Measurements from ENCODE around the gene CAMTA1. TPM values are rescaled to one million over a fixed set of nuclear protein-coding genes. Genes with fewer than 3 reads are reported as not detected.
A peak's percentile ranks its signal among the peaks of the same experiment; 100 is the strongest.

CAMTA1 gene
- total RNA-seq, 1 experiment from 2014 or later, result 105 TPM

DNA sequence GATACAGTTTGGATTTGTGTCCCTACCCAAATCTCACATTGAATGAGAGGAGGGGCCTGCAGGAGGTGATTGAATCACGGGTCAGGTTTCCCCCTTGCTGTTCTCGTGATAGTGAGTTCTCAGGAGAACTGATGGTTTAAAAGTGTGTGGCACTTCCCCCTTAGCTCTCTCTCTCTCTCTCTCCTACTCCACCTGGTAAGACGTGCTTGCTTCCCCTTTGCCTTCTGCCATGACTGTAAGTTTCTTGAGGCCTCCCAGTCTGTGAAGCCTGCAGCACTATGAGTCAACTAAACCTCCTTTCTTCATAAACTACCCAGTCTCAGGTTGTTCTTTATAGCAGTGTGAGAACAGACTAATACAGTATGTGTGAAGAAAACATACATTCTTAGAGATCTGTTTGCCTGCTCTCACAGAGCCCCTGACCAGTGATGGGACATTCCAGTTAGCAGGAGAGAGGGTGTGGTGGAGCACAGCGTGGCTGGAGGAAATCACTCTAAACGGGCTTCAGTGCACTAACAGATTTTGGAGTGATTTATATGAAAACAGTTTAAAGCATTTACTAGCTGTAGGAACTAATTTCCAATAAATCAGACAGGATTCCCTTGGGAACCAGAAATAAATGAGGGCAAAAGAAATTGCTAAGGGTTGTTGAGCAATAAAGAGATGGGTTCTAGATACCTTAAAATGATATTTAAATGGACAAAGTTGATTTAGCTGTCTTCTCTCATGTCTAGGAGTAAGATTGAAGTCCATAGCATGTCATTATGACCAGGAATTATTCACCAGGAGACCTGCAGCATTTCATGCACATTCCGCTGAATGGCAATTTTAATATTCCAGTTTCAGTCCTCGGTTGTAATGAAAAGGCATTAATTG lies 411.0 kb downstream of the CAMTA1 start:
- DNase-seq (ENCODE audit: low read depth), result no peak

DNA sequence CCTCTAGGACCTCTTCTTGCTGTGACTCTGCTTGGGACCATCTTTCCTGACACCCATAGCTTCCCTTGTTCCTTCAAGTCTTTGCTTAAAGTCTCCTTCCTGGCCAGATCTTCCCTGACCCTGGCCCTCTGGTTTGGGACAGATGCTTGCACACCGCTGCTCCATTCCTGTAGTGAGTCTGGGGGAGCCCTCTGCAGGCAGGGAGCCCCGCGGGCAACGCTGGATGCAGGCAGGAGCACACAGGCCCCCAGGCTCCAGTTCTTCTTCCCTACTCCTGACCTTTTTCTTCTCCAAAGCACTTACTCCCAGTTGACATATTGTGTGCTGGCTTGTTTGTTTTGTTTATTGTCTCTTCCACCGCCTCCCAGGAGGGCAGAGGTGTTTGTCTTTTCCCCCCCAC lies 413.4 kb downstream of the CAMTA1 start:
- DNase-seq (ENCODE audit: low read depth), result no peak

DNA sequence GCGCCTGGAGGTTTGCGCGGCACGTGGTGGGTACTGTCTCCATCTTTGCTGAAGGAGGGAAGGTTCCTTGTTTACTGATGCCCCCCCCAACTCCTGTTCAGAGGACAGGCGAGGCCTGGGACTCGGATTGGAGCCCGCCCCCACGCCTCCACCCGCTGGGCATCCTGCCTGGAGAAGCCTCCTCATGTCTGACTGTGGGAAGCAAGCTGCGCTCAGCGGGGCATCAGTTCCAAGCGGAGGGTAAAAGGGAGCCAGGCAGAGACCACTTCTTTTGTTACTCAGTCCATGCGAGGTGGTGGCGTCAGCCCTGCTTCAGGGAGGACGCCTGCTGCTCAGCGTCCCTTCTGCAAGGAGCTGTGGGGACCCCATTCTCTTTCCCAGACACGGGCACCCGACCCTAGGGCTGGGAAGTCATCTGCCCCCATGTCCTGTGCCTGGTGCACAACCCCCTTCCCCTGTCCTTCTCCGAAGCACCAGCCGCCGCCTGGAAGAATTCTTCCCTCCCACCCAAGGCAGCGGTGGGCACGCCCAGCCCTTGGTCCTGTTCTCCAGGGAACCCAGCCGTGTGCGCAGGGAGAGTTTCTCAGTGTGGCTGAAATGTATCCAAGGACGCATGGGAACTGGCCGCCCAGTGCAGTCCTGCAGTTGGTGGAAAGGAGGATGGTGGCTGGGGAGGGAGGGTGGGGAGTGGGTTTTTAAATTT lies 414.0 kb downstream of the CAMTA1 start:
- no peak for DNase-seq (ENCODE audit: low read depth)

DNA sequence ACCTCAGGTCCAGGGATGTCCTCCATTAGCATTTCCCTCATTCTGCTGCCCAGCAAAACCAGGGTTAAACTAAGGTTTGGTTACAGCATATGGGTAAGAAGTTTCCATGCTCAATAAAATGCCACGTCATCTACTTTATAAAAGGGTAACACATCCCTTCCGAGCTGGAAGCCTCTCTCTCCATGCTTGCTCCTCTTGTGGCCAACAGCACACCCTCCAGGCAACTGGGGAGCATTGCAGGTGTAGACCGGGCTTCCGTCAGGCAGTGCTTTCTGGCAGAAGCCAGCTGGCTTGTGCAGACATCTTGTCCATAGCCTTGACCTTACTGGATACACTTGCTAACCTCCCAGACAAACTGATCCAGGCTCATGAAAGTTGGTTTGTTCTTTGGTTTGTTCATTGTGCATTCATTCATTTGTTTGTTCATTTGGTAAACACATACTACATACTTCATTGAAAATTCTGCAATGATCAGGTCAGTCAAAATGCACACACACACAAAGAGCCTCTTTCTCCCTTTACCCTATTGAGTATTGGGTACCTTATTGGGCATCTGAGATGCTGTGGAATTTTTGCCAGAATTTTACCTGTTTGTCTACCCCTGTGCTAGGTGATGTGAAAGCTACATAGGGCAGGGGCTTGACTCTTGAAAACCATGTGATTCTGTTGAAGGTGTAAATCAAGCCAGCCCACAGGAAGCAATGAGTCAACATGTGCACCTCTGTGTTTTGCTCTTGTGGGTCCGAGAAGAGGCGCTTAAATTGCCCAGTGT lies 422.8 kb downstream of the CAMTA1 start:
- DNase-seq (ENCODE audit: low read depth), result peak; percentile 84

DNA sequence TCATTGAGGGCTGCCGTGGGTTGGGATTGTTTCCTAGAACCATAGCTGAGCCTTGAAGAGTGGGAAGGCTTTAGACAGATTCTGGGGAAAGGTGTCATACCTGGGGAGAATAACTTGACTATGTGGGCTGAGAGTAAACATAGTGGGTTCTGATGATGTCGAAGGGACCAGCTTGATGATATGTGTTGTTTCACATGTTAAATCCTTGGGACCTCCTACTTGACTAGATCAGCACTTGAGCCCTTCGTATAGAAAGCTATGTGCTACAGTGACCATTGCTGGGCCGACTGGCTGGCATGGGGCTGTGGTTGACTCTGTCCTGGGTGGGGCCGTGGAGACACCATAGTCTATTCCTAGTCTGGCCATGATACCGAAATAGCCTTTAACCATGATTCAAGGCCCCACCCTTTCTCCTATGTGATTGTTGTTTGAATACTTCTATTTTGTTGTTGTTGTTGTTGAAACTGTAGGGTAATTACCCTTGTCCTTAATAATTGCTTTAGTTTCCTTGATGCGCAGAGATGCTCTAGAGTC lies 423.5 kb downstream of the CAMTA1 start:
- DNase-seq (ENCODE audit: low read depth), result no peak

DNA sequence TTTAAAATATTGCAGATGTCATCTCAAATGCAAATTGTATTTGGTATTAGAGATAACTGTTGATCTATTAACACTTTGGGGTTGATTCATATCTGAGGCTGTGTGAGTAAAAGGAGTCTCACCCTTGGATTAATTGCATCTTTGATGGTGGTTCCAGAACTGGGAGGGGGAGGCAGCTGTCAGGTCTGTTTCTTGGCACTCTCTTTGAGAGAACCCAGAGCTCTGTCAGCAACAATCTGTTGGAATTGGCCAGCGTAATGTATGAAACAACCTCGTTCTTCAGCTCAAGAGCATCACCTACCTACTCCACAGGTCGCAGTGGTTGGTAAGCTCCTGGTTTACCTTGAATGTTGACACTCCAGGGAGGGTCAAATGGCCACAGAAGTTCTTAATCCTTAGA lies 424.1 kb downstream of the CAMTA1 start:
- DNase-seq (ENCODE audit: low read depth), result no peak

DNA sequence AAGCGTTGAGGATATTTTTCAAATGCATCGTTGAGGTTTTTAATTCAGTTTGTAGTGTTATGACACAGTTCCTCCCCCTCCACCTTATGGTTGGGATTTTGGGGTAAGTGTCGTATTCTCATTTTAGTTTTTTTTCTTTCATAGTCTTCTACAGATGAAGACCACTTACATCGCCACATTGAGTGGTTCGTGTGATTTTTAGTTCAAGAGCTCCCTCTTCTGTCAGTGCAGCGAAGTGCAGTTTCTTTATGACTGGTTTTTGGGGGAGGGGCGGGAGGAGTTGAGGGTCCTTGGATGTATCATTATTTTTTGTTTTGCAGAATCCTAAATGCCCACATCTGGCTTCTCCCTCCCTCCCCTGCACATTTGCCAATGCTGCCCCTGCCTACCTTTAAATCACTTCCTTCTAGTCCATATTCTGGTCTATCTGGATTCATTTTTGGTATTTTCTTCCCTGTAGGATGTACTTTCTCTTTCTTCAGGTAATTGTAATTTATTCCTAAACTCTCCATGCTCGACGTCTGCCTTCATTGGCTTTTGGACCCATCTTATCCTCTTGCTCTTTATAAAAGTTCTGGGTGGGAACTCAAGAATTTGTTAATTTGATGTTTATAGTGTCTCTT lies 433.1 kb downstream of the CAMTA1 start:
- peak; percentile 46 for DNase-seq (ENCODE audit: low read depth)

DNA sequence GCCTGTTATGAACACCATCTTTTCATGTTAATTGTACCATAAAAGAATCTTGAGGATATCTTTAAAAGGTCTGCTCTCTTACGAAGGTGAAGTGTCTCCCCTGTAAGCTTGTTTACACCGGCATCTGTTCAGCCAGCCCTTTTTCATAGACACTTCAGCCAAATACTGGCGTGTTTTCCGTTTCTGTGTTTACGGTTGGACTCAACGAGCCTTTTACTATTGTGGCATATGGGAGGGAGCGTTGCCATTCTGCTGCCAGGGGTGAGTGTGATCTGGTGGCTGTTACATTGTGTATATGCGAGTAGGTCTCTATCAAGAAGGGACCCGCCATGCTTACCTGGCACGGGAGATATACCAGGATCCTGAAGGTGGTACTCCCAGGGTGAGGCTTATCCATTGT lies 433.8 kb downstream of the CAMTA1 start:
- DNase-seq (ENCODE audit: low read depth), result no peak

DNA sequence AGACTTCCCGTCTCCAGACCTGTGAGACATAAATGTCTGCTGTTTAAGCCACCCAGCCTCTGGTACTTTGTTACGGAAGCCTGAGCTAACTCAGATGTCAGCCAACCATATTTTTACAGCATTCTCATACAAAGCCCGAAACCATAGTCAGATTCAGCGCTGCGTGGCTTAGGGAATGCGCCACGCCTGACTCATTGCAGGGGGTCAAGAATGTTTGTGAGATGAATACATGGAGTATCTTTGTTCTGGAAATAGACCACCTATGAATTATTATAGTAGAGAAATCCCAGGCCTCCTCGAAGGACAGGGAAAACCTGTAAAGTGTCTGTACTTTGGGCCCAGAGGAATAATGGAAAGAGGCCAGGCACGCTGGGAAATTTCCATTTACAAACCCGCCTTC lies 434.8 kb downstream of the CAMTA1 start:
- no peak for DNase-seq (ENCODE audit: low read depth)

DNA sequence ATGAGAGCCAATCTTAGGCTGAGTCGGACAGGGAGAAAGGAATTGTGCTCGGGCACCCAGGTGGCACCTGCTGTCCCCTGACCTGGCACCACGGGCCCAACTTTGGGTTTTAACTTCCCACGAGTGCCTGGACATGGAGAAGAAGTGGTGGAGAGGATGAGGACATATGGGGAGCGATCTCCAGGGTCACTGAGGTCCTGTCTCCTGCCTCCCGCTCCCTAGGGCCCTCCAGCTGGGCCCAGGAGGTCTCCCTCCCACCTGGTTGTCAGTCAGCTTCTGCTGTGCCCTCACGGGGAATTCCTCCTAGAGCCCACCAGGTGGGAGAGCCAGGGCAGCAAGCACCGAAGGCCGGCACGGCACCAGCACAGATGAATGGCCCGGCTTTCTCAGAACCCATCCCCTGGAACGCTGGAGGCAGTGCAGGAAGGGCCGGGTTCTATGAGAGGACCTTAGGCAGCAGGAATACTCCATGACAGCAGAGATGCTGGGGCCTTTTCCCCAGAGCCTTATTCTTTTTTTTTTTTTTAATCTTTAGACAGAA lies 435.5 kb downstream of the CAMTA1 start:
- no peak for DNase-seq (ENCODE audit: low read depth)

DNA sequence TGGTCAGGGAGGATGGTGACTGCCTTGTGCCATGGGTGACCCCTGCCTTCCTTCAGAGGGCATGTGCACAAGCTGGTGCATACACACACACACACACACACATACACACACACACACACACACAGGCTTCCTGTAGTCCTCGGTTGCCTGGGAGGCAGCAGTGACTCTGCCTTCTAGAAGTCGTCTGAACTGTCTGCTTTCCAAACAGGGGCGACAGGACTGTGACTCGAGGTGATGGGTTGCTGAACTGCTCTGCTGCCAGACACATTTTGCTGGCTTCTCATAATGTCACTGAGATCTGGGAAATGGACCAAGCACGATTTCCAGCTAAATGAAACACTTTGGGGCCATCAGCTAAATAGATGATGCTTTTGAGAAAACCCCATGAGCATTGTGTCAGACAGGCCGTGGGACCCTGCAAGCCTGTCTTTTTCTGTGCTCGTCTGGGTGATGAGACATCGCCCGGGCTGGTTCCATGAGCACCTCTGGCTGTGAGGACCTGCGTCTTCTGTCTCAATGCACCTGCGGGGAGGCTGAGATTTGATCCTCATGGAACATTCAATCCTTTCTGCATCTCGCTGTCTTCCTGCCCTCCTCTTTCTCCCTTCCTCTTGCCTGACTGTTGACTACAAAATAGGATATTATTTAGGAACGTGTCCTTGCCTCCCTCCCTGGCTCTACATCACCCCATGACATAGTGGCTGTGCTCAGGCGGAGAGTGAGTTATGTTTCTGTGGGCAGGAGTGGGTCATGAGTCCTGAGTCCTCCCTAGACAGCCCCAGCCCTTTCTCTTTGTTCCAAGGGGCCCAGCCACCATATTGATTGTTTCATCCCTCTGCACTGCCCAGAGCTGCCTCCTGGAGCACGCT lies 436.8 kb downstream of the CAMTA1 start:
- no peak for DNase-seq (ENCODE audit: low read depth)

DNA sequence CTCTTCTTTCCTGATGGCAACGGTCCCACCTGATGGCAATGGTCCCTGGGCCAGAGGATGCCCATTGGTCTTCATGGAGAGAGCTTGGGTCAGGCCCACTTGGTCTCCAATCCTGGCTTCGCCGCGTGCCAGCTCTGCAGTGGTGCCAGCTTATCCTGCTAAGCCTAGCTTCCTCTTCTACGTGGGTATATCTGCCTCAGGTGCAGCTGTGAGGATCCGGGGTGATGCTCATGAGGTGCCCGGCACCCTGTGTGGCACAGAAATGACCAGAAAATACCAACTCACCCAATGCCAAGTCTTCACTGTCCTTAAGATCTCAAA lies 437.4 kb downstream of the CAMTA1 start:
- no peak for DNase-seq (ENCODE audit: low read depth)

DNA sequence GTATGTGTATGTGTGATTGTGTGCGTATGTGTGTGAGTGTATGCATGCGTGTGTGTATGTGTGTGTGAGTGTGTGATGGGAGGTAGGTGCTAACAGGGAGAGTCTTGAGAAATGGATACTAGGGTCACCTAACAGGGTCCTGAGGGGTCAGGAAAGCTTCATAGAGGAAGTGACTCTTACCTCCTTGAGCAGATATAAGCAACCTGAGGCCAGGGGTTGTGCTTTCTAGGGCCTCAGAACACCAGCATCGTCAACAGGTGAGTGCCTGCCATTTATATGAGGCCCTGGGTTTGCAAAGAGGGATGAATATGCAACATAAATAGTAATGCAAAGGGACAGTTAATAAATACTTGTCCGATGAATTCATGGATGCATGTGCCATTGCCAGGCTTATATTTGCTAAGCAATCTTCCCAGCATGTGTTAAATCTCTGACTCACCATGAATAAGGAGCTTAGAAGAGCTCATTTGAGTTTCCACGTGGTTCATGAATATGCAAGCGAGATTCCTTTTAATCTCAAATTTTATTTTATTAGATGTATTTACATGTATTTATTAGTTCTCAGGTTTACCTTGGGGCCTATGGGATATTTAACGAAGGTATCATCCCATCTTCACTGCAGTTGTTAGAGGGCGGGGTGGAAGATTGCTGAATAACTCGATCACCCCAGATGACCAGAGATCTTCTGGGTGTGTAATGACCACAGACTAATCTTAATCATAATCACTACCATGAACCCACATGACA lies 438.3 kb downstream of the CAMTA1 start:
- peak; percentile 80 for DNase-seq (ENCODE audit: low read depth)

DNA sequence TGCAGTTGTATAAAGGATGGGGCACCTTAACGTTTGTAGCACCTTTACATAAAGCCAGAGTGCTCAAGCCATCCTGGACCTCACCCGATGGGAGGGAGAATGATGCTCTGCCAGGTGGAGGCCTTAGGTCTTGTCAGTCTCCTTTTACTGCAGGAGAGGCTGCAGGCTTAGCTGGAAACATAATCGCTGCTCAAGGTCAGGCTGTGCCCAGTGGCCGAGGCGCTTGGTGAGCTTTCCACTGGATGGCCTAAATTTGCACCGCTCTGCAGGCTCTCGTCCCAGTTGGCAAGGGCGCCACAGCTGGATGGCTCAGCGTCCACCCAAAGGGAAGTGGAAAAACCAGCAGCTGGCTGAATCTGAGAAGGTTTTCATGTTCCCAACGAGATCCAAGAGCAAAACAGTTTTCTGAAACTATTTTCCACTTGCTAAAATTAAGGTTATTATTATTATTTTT lies 438.9 kb downstream of the CAMTA1 start:
- no peak for DNase-seq (ENCODE audit: low read depth)

DNA sequence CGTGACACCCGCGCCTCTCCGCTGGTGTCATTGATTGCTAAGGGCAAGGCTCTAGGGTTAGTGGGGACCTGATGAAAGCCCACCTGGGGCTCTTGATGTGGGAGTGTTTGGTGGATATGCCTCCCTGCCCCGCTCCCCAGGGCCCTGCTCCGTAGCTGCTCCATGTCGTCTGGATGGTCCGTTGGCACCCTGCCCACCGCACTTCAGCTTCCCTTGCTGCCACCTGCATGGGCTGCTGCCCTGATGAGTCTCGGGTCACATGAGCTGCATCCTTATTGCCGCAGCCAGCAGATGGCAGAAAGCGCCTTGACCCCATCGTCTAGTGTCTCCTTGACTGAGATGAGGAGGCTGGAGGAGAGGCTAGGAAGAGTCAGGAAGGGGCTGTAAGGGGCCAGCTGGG lies 439.4 kb downstream of the CAMTA1 start:
- no peak for DNase-seq (ENCODE audit: low read depth)

DNA sequence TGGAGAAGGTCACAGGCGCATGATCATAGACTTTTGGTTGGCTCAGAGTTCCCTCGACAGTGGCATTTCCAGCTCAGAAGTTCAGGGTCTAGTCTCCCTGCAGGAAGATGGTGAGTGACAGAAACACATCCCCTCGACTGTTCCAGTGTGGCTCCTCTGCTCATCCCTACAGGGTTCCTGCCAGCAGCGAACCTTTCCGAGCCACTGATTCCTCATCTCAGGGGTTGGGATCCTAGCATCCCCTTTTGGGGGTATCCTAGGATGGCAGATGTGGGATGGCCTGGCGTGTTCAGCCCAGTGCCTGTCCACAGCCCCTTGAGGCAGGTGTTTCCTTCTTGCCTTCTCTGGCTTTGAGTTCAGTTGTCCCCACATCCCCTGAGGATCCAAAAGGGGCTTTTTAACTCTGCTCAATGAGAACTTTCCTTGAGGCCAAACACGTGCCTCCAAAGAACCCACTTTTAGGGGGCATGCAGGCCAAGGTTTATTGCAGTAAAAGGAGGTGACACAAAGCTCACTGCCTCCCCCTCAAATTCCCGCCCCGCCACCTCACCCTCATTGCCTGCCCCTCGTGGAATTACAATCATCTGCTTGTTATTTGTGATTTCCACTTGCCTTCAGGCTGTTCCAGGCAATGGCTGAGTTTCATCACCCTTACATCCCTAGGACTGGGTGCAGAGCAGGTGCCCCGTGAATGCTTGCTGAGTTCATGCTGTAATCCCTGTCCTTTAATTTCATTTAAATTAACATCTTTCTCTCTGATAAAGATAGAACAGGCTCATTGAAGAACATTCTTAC lies 440.7 kb downstream of the CAMTA1 start:
- no peak for DNase-seq (ENCODE audit: low read depth)

DNA sequence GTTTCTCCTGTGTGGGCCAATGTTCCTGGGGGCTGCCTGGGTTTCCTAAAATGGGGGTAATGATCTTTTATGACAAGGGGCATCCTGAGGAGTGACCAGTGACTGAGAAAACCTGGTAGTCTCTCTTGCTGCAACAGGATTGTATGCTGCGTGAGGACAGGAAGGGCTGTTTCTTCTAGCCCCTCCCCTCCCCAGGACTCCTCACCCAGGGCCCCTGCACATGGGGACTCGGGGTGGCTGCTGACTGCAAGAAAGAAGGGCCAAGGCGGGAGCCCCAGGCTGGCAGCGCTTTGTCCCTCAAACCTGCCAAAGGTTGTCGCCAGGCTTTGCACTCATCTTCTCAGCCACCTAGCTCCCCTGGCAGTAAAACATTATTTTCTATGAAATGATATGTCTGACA lies 442.4 kb downstream of the CAMTA1 start:
- DNase-seq (ENCODE audit: low read depth), result no peak

DNA sequence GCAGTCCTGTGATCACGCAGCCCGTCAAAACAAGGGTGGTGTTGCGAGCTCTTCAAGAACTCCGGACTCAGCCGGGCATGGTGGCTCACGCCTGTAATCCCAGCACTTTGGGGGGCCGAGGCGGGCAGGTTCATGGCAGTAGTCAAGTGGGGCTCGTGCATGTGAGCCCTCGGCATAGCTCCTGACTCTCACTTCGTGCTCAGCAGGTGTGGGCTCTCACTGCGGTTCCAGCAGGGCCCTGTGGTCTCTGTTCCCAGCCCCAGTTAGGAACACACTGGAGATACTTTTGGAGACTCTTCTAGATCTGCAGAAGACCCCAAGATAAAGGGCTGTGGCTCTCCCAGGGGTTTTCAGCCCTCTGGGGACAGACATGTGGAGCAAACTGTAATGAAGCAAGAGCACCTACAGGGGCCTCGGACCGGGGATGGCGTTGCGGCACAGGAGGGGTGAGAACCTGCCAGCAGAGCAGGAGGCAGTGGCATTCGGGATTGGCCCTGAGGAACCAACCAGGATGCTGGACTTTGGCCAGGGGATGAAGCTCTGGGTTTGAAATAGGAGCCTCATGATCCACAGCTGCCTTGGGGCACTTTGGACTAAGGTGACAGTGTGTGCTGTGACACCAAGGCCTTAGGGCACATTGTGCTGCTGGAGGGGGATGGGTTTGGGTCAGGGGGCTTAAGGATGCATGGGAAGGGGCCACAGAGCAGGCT lies 443.2 kb downstream of the CAMTA1 start:
- no peak for DNase-seq (ENCODE audit: low read depth)
